Type B pancreatic cell (in vitro differentiated cells): Measurements from ENCODE around the gene RNF31. TPM values are rescaled to one million over a fixed set of nuclear protein-coding genes. Genes with fewer than 3 reads are reported as not detected.
A peak's percentile ranks its signal among the peaks of the same experiment; 100 is the strongest.

ENCODE experiments used
- DNase-seq: peaks from one replicate; pipeline ENCODE4 v3.0.0; 2021; ENCODE audit warnings: mixed read lengths; ENCODE audit not compliant: unreplicated experiment; ENCODE audit errors: extremely low spot score
- H3K27ac Mint-ChIP-seq: 2 replicates; pipeline ENCODE4 v1.8.0; 2021; ENCODE audit warnings: mild to moderate bottlenecking, mixed read lengths
- H3K27me3 Mint-ChIP-seq: 2 replicates; pipeline ENCODE4 v1.8.0; 2021; ENCODE audit warnings: mixed read lengths
- H3K36me3 Mint-ChIP-seq: 2 replicates; pipeline ENCODE4 v1.8.0; 2021; ENCODE audit warnings: mixed read lengths
- H3K4me1 Mint-ChIP-seq: one replicate; pipeline ENCODE4 v1.8.0; 2021; ENCODE audit warnings: mixed read lengths; ENCODE audit not compliant: unreplicated experiment
- H3K4me3 Mint-ChIP-seq: 2 replicates; pipeline ENCODE4 v1.8.0; 2021; ENCODE audit warnings: mild to moderate bottlenecking, mixed read lengths
- H3K9me3 Mint-ChIP-seq: 2 replicates; pipeline ENCODE4 v1.8.0; 2021; ENCODE audit warnings: mixed read lengths
- total RNA-seq: library from RNA; stranded (reverse); gene quantifications from 2 replicates; pipeline ENCODE4 v1.2.1, GENCODE V29; 2021; ENCODE audit warnings: low replicate concordance
- TF ChIP-seq, protein P1 (sequence below): fragments of 200-600 bp; sonication (generic); conservative IDR thresholded peaks from 2 replicates; pipeline ENCODE4 v1.5.0; 2021; ENCODE audit warnings: antibody characterized with exemption, mild to moderate bottlenecking

The RNF31 gene
- total RNA-seq, 1 donor from 2014 or later = 78.4 TPM

DNA sequence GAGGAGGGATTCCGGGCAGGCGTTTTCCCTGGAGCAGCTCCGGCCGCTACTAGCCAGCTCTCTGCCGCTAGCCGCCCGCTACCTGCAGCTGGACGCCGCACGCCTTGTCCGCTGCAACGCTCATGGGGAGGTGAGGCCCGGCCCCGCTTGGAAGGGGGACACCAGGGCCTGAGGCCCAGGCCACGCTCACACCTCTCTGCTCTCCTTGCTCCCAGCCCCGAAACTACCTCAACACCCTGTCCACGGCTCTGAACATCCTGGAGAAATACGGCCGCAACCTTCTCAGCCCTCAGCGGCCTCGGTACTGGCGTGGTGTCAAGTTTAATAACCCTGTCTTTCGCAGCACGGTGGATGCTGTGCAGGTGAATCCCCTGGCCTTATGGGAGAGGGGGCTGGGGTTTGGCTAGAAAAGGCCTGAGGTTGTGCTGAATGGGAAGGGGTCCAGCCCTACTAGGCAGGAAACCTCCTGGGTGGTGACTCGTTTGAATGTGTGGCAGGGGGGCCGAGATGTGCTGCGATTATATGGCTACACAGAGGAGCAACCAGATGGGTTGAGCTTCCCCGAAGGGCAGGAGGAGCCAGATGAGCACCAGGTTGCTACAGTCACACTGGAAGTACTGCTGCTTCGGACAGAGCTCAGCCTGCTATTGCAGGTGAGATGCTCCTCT lies 597 bp downstream of the RNF31 start:
- H3K9me3 Mint-ChIP-seq = no peaks in the 10 kb centered on the region
- peaks cover 29% of the 10 kb centered on the region for H3K4me1 Mint-ChIP-seq
- H3K36me3 Mint-ChIP-seq = peaks cover 9% of the 10 kb centered on the region
- H3K27ac Mint-ChIP-seq = peak overlapping the region; percentile 46
- H3K27me3 Mint-ChIP-seq = no peaks in the 10 kb centered on the region
- no peak for DNase-seq
- TF ChIP-seq, protein P1, sequence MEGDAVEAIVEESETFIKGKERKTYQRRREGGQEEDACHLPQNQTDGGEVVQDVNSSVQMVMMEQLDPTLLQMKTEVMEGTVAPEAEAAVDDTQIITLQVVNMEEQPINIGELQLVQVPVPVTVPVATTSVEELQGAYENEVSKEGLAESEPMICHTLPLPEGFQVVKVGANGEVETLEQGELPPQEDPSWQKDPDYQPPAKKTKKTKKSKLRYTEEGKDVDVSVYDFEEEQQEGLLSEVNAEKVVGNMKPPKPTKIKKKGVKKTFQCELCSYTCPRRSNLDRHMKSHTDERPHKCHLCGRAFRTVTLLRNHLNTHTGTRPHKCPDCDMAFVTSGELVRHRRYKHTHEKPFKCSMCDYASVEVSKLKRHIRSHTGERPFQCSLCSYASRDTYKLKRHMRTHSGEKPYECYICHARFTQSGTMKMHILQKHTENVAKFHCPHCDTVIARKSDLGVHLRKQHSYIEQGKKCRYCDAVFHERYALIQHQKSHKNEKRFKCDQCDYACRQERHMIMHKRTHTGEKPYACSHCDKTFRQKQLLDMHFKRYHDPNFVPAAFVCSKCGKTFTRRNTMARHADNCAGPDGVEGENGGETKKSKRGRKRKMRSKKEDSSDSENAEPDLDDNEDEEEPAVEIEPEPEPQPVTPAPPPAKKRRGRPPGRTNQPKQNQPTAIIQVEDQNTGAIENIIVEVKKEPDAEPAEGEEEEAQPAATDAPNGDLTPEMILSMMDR = no peak
- H3K4me3 Mint-ChIP-seq = peak overlapping the region; percentile 98

DNA sequence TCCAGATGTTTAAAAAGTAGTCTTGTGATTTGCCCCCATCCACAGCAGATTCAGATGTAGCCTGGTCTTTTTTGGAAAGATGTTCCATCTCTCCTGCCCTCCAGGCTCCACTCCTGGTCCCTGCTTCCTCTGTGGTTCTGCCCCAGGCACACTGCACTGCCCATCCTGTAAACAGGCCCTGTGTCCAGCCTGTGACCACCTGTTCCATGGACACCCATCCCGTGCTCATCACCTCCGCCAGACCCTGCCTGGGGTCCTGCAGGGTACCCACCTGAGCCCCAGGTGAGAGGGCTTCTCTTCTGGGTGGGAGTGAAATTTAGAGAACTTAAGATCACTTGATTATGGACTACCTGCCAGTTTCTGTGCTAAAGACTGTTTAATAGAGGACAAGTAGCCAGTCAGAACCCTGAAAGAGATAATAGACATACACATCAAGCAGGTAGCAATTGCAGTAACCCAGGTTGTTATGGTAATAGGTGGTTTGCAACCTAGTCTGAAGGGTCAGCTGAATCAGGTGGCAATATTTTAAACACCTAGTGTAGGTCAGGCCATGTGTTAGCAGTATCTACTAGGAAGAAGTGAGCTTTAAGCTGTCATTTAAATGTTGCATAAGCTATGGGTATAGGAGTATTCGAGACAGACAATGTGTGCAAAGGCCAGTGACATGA lies 2.1 kb downstream of the RNF31 start:
- Mint-ChIP-seq H3K4me3 (peak overlapping the region; percentile 98), H3K27ac (no peak overlapping the region), H3K36me3 (peaks cover 10% of the 10 kb centered on the region), H3K4me1 (peaks cover 24% of the 10 kb centered on the region), H3K9me3 (no peaks in the 10 kb centered on the region), H3K27me3 (no peaks in the 10 kb centered on the region)
- TF ChIP-seq, protein P1 = no peak
- DNase-seq = no peak

DNA sequence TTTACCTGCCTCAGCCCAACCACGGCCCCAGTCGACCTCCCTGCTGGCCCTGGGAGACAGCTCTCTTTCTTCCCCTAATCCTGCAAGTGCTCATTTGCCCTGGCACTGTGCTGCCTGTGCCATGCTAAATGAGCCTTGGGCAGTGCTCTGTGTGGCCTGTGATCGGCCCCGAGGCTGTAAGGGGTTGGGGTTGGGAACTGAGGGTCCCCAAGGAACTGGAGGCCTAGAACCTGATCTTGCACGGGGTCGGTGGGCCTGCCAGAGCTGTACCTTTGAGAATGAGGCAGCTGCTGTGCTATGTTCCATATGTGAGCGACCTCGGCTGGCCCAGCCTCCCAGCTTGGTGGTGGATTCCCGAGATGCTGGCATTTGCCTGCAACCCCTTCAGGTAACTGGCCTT lies 2.8 kb downstream of the RNF31 start:
- H3K27ac Mint-ChIP-seq = no peak overlapping the region
- no peak overlapping the region for H3K4me3 Mint-ChIP-seq
- H3K27me3 Mint-ChIP-seq = no peaks in the 10 kb centered on the region
- DNase-seq = no peak
- peaks cover 12% of the 10 kb centered on the region for H3K36me3 Mint-ChIP-seq
- TF ChIP-seq, protein P1 = no peak
- no peaks in the 10 kb centered on the region for H3K9me3 Mint-ChIP-seq
- H3K4me1 Mint-ChIP-seq = peaks cover 24% of the 10 kb centered on the region

DNA sequence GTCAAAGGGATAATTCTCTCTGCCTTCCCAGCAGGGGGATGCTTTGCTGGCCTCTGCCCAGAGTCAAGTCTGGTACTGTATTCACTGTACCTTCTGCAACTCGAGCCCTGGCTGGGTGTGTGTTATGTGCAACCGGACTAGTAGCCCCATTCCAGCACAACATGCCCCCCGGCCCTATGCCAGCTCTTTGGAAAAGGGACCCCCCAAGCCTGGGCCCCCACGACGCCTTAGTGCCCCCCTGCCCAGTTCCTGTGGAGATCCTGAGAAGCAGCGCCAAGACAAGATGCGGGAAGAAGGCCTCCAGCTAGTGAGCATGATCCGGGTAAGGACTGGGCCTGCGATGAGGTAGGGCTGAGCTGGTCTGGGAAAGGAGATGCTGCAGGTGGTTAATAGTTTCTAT lies 3.3 kb downstream of the RNF31 start:
- TF ChIP-seq, protein P1 = no peak
- Mint-ChIP-seq H3K9me3 (no peaks in the 10 kb centered on the region), H3K4me1 (peaks cover 21% of the 10 kb centered on the region), H3K27me3 (no peaks in the 10 kb centered on the region), H3K36me3 (peaks cover 14% of the 10 kb centered on the region), H3K4me3 (no peak overlapping the region), H3K27ac (no peak overlapping the region)
- no peak for DNase-seq

DNA sequence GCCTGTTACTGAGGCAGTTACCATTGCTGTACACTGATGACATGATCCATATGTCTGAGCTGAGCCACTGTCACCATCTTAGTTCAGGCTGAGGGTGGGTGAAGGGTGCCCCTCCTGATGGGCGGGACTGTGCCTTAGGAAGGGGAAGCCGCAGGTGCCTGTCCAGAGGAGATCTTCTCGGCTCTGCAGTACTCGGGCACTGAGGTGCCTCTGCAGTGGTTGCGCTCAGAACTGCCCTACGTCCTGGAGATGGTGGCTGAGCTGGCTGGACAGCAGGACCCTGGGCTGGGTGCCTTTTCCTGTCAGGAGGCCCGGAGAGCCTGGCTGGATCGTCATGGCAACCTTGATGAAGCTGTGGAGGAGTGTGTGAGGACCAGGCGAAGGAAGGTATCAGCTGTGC lies 3.7 kb downstream of the RNF31 start:
- Mint-ChIP-seq H3K36me3 (peaks cover 18% of the 10 kb centered on the region), H3K4me3 (no peak overlapping the region), H3K27me3 (no peaks in the 10 kb centered on the region), H3K27ac (no peak overlapping the region), H3K4me1 (peaks cover 16% of the 10 kb centered on the region), H3K9me3 (no peaks in the 10 kb centered on the region)
- no peak for DNase-seq
- TF ChIP-seq, protein P1 = no peak
